ENCODE data around the gene YJEFN3. TPM values are rescaled to one million over a fixed set of nuclear protein-coding genes. Genes with fewer than 3 reads are reported as not detected.
A peak's percentile ranks its signal among the peaks of the same experiment; 100 is the strongest.

YJEFN3 gene
- total RNA-seq, 1 experiment from 2014 or later, result 11.9 TPM

- ChIA-PET POLR2A (interaction anchor here (1.0 to 1.7 kb wide), 8 partner anchors 26 to 286 kb away, joined by 3 to 8 read pairs (median 4); partner anchors contain the start of genes GATAD2A, NDUFA13, NR2C2AP and TSSK6), CTCF (interaction anchor here (0.6 to 7.5 kb wide), 43 partner anchors 9 to 952 kb away, joined by 3 to 176 read pairs (median 4); partner anchors contain the start of gene GATAD2A)
- Mint-ChIP-seq H3K27me3 (ENCODE audit: insufficient read depth, unreplicated experiment) (no peaks in the 10 kb centered on the region), H3K4me3 (ENCODE audit: unreplicated experiment) (no peak overlapping the region), H3K4me1 (ENCODE audit: insufficient read depth, unreplicated experiment) (peaks cover 12% of the 10 kb centered on the region), H3K36me3 (ENCODE audit: insufficient read depth, unreplicated experiment) (peaks cover 28% of the 10 kb centered on the region), H3K27ac (ENCODE audit: low read depth, unreplicated experiment) (peak overlapping the region; percentile 75), H3K9me3 (ENCODE audit: unreplicated experiment) (no peaks in the 10 kb centered on the region)
- TF ChIP-seq CTCF (IDR thresholded peaks at IDR 0.05; ENCODE audit: unreplicated experiment), result no peak
- intact Hi-C loops (cut with micrococcal nuclease), result loop anchor here (1.0 to 5.0 kb wide), 4 partner anchors 83 to 344 kb away; partner anchors contain the start of gene GATAD2A
- DNase-seq (ENCODE audit: unreplicated experiment), result no peak
- TSS peak; percentile 62 for BruUV-seq (replicated peaks)
These were observed 38.9 kb upstream of the YJEFN3 start for GRCh38 chr19:19489804-19490204.

GRCh38 chr19:19490214-19490968, 38.3 kb upstream of the YJEFN3 start:
- peak; percentile 86 for DNase-seq (ENCODE audit: unreplicated experiment)
- Mint-ChIP-seq H3K27ac (ENCODE audit: low read depth, unreplicated experiment) (peak overlapping the region; percentile 75), H3K4me3 (ENCODE audit: unreplicated experiment) (no peak overlapping the region), H3K9me3 (ENCODE audit: unreplicated experiment) (no peaks in the 10 kb centered on the region), H3K36me3 (ENCODE audit: insufficient read depth, unreplicated experiment) (peaks cover 34% of the 10 kb centered on the region), H3K27me3 (ENCODE audit: insufficient read depth, unreplicated experiment) (no peaks in the 10 kb centered on the region), H3K4me1 (ENCODE audit: insufficient read depth, unreplicated experiment) (peaks cover 12% of the 10 kb centered on the region)
- no TSS peak for BruUV-seq (replicated peaks)
- ChIA-PET POLR2A (interaction anchor here (0.6 to 1.7 kb wide), 11 partner anchors 25 to 439 kb away, joined by 3 to 8 read pairs (median 4); partner anchors contain the start of genes GATAD2A, NDUFA13, NR2C2AP and TSSK6), CTCF (interaction anchor here (0.6 to 7.5 kb wide), 56 partner anchors 10 to 952 kb away, joined by 3 to 176 read pairs (median 4); partner anchors contain the start of gene GATAD2A)
- intact Hi-C loops (cut with micrococcal nuclease), result loop anchor here (1.0 to 5.0 kb wide), 3 partner anchors 103 to 344 kb away; no protein-coding TSS in a partner anchor
- TF ChIP-seq CTCF (IDR thresholded peaks at IDR 0.05; ENCODE audit: unreplicated experiment), result peak; percentile 71

GRCh38 chr19:19491321-19492025, 37.2 kb upstream of the YJEFN3 start:
- POLR2A ChIA-PET, result interaction anchor here (1.0 kb wide), 1 partner anchor 25 kb away, joined by 7 read pairs; the partner anchor contains the start of genes NDUFA13 and TSSK6
- H3K36me3 Mint-ChIP-seq (ENCODE audit: insufficient read depth, unreplicated experiment), result peaks cover 43% of the 10 kb centered on the region
- peaks cover 12% of the 10 kb centered on the region for H3K4me1 Mint-ChIP-seq (ENCODE audit: insufficient read depth, unreplicated experiment)
- no peak for DNase-seq (ENCODE audit: unreplicated experiment)
- intact Hi-C loops (cut with micrococcal nuclease), result loop anchor here (5.0 kb wide), 1 partner anchor 104 kb away; no protein-coding TSS in a partner anchor
- no peaks in the 10 kb centered on the region for H3K27me3 Mint-ChIP-seq (ENCODE audit: insufficient read depth, unreplicated experiment)
- H3K27ac Mint-ChIP-seq (ENCODE audit: low read depth, unreplicated experiment), result no peak overlapping the region
- H3K4me3 Mint-ChIP-seq (ENCODE audit: unreplicated experiment), result no peak overlapping the region
- TF ChIP-seq CTCF (IDR thresholded peaks at IDR 0.05; ENCODE audit: unreplicated experiment), result no peak
- no peaks in the 10 kb centered on the region for H3K9me3 Mint-ChIP-seq (ENCODE audit: unreplicated experiment)
- BruUV-seq (replicated peaks), result no TSS peak
- CTCF ChIA-PET, result interaction anchor here (0.6 to 7.5 kb wide), 30 partner anchors 9 to 335 kb away, joined by 3 to 176 read pairs (median 4); partner anchors contain the start of gene GATAD2A

All from MCF 10A (cell line).